GM12874 (cell line): ENCODE data around the gene SUPT5H.

Experiments
- TF ChIP-seq, protein P1 (sequence below): IDR thresholded peaks from 2 replicates; pipeline ENCODE4 v1.5.1; 2011; ENCODE audit warnings: low read depth, mild to moderate bottlenecking, control low read depth, low read length, moderate library complexity; ENCODE audit not compliant: insufficient read depth

SUPT5H gene

DNA sequence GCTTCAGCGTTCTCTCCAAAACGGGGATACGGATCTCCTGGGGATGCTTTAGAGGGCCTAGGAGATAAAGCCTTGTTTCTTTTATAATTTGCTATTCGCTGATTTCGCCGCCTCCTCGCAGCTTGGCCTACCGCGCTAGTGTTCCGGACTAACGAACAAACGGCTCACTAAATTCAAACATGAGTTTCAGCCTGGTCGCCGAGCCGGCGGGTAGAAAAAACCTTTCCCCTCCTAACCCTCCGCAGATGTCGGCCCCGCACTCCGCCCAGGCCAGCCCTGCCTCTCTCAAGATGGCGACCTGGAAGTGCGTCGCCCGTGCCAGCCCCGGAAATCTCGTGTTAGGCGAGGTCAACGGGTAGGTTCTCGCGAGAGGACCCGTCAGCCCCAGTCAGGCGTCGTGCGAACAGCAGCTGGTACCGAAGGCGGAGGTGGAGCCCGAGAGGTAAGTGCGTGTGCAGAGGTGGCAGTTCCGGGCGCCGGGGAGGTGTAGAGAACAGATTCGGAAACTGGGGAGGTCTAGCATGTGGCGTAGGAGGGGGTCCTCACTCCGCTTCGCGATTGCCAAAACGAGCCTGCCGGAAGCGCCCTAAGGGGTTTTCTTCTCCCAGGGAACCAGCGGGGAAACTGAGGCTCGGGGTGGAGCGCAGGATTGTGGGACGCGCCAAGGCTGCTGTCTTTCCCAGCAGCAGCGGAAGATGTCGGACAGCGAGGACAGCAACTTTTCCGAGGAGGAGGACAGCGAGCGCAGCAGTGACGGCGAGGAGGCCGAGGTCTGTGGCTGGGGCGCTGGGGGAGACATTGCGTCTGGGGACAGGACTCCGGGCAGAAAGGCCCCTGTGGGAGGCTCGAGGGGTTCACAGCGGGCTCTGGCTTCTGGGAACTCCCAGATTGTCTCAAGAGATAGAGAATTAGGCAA is at the start of gene SUPT5H:
Gene SUPT5H, plus strand, starts transcription at position 387 of the 916 bp plus-strand sequence. Its CDS starts 309 bp downstream, at position 696.
- TF ChIP-seq, protein P1, sequence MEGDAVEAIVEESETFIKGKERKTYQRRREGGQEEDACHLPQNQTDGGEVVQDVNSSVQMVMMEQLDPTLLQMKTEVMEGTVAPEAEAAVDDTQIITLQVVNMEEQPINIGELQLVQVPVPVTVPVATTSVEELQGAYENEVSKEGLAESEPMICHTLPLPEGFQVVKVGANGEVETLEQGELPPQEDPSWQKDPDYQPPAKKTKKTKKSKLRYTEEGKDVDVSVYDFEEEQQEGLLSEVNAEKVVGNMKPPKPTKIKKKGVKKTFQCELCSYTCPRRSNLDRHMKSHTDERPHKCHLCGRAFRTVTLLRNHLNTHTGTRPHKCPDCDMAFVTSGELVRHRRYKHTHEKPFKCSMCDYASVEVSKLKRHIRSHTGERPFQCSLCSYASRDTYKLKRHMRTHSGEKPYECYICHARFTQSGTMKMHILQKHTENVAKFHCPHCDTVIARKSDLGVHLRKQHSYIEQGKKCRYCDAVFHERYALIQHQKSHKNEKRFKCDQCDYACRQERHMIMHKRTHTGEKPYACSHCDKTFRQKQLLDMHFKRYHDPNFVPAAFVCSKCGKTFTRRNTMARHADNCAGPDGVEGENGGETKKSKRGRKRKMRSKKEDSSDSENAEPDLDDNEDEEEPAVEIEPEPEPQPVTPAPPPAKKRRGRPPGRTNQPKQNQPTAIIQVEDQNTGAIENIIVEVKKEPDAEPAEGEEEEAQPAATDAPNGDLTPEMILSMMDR = no peak

DNA sequence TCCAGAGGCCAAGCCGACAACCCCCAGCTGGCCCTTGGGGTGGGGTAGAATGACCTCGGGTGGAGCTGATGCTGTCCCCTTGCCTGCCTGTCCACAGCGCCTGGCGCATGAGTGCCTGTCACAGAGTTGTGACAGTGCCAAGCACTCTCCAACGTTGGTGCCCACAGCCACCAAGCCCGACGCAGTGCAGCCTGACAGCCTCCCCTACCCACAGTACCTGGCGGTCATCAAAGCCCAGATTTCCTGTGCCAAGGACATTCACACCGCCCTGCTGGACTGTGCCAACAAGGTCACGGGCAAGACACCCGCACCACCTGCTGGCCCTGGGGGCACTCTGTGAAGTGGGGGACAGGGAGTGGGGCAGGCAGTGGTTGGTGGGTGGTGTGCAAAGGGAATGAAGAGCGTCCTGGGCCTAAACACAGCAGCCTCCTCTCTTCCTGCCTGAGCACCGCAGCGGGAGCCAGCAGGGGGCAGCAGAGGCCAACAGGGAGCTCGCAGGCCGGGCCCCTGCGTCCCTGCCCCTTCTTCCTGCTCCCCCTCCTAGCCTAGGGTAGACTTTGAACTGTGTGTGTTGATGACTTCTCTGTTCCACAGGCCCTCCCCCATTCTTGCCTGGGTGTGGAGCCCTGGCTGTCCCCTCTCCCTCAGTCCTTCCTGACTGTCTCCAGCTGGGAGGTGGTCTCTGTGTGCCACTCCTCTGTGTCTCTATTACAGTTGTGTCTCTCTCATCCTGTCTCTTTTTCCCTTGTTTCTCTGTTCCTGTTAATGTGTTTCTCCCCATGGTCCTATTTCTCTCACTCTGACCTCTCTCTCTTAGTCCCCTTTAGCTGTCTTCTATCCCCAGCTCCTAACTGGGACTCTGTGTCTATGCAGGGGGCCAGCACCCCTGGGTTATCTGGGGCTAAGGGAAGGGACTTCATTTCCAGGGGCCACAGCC is 47.8 kb upstream of the SUPT5H start:
- TF ChIP-seq, protein P1 = peak; percentile 98

DNA sequence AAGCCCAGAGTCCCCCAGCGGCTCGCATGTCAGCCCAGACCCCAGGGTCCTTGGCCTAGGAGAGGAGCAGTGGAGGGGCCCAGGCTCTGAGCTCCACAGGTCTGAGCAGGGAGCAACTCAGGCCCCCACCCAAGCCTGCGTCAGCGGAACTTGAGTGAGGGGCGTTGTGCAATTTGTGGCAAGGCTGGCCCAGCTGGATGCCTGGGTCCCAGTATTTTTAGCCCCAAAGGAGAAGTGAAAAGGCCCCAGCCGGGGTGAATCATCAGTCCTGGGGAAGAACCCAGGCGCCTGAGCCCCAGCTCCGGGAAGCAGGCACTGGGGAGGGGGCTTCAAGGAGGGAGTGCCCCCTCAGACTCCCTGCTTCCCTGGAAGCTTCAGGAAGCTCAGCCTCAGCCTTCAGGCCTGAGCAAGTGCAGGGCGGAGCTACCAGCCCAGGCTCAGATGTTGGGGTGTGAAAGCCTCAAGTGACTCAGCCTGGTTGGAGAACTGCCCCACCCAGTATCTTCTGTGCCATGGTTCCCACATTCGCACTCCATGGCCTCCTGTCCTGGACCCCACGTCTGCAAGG is 47.0 kb upstream of the SUPT5H start:
- TF ChIP-seq, protein P1 = no peak

DNA sequence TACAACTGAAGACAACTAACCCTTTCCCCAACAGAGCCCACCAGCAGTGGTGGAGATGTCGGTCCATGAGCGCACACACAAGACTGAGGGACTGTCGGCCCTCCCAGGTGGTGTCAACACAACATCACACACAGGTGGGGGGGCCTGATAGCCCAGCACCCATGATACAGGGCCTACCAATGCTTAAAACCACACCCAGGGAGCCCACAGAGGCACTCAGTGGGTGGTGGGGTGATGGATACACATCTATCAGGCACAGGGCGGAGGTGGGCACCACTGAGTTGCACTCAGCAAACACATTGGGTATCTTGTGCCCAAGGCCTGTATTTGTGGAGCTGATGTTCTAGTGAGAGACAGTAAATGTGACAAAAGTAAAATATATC is 45.7 kb upstream of the SUPT5H start:
- TF ChIP-seq, protein P1 = no peak

DNA sequence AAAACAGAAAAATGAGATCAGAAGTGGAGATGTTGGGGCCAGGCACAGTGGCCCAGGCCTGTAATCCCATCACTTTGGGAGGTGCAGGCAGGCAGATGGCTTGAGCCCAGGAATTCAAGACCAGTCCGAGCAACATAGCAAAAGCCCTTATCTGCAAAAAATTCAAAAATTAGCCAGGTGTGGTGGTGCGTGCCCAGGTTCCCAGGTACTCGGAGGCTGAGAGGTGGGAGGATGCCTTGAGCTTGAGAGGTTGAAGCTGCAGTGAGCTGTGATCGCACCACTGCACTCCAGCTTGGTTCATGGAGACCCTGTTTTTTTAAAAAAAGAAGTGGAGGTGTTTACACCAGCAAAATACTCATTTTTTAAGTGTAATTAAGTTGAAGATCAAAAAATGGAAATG is 45.3 kb upstream of the SUPT5H start:
- TF ChIP-seq, protein P1 = no peak

DNA sequence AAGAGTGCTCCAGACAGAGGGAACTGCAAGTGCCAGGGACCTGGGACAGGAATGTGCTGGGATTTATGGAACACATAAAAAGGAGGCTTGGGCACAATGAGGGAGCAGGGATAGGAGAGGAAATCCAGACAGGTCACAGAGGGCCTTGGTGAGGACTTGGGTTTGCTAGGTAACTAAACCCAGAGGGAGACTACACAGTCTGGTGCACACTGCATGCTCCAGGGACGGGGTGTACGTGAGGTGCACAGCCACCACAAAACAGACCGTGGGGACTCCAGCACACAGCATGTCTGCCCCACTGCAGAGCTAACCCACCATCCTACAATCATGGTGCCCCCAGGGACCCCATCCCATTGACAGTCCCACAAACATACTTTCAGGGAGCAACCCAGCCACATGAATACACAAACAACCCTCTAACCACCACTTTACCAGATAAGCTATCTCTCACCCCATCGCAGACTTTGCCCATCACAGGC is 44.3 kb upstream of the SUPT5H start:
- TF ChIP-seq, protein P1 = no peak
